ENCODE measurements around the gene CXCL9. TPM values are rescaled to one million over a fixed set of nuclear protein-coding genes. Genes with fewer than 3 reads are reported as not detected.
"Not testable (repeated sequence)": the region's sequence is repeated elsewhere in the genome, so short reads cannot be mapped to it uniquely, and the experiment has no call there.

CXCL9 gene
- polyA plus RNA-seq, 3 donors: 0.06 to 0.13 (median 0.12) TPM

DNA sequence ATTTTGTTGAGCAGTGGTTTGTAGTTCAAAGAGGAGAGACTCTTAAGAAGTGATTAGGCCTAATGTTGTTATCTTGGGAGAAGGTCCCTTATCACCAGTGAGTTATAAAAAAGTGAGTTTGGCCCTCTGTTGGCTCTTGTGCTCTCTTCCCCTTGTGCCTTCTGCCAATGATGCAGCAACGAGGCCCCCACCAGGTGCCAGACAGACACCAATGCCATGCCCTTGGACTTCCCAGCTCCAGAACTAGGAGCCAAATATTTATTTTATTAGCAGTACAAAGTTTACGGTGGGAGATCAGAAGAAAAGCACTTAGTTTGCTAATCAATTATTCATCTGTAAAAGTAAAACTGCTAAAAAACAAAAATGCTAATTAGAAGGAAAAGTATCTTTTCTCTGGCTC lies 43.8 kb downstream of the CXCL9 start:
- no peak for DNase-seq (ENCODE audit: low read depth in 3 of 3, low spot score in 2 of 3)

GRCh38 chr4:75962072-75962471 lies 45.2 kb downstream of the CXCL9 start:
- not testable (repeated sequence) for DNase-seq (ENCODE audit: low read depth in 3 of 3, low spot score in 2 of 3)

DNA sequence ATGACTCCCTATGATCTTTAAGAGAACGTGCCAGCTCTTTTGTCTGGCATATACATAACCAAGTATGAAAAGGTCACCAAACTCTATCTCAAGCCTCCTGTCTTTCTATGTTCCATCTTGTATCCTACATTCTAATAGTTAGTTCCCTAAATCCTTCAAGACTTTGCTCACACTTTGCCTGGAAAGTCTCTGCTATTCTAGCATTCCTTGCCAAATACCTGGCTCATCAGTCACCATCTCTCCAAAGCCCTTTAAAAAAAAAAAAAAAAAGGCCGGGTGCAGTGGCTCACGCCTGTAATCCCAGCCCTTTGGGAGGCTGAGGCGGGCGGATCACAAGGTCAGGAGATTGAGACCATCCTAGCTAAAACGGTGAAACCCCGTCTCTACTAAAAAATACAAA lies 48.8 kb downstream of the CXCL9 start:
- DNase-seq (ENCODE audit: low read depth in 3 of 3, low spot score in 2 of 3): not testable (repeated sequence)

- DNase-seq (ENCODE audit: low read depth in 3 of 3, low spot score in 2 of 3): not testable (repeated sequence)
These were observed 52.5 kb downstream of the CXCL9 start for GRCh38 chr4:75954811-75955210.

GRCh38 chr4:75953509-75953908 lies 53.8 kb downstream of the CXCL9 start:
- DNase-seq (ENCODE audit: low read depth in 3 of 3, low spot score in 2 of 3): no peak

Other genes starting within 250 kb of the CXCL9 start
- under 1 TPM in 2 of 3 donors, not detected in 1; 0.04 to 0.06 TPM for gene PPEF2, start 105.1 kb downstream of the CXCL9 start, polyA plus RNA-seq (ENCODE audit: insufficient read length in 3 of 3)
- 10 to 100 TPM; 13.6 to 19.4 (median 15.5) TPM for gene NAAA, start 66.5 kb downstream of the CXCL9 start, polyA plus RNA-seq (ENCODE audit: insufficient read length in 3 of 3)
- 10 to 100 TPM; 46.7 to 54.7 (median 51.1) TPM for gene SDAD1, start 16.6 kb downstream of the CXCL9 start, polyA plus RNA-seq (ENCODE audit: insufficient read length in 3 of 3)
- 1 to 10 TPM; 5.2 to 7.0 (median 5.4) TPM for gene CXCL10, start 16.0 kb upstream of the CXCL9 start, polyA plus RNA-seq (ENCODE audit: insufficient read length in 3 of 3)
- gene CXCL11, start 28.6 kb upstream of the CXCL9 start, polyA plus RNA-seq (ENCODE audit: insufficient read length in 3 of 3): under 1 TPM; 0.32 to 0.44 (median 0.42) TPM
- gene ART3, start 67.2 kb upstream of the CXCL9 start, polyA plus RNA-seq (ENCODE audit: insufficient read length in 3 of 3): under 1 TPM; 0.28 to 0.60 (median 0.40) TPM
- gene NUP54, start 140.9 kb upstream of the CXCL9 start, polyA plus RNA-seq (ENCODE audit: insufficient read length in 3 of 3): 10 to 100 TPM; 76.1 to 84.8 (median 81.8) TPM
- 100 to 1,000 TPM; 168 to 203 (median 193) TPM for gene SCARB2, start 206.3 kb upstream of the CXCL9 start, polyA plus RNA-seq (ENCODE audit: insufficient read length in 3 of 3)
- 10 to 100 TPM in 1 of 3 donors, 1 to 10 TPM in 2; 6.7 to 10.4 (median 7.2) TPM for gene FAM47E, start 244.2 kb upstream of the CXCL9 start, polyA plus RNA-seq (ENCODE audit: insufficient read length in 3 of 3)

Data from right renal cortex interstitium (tissue), 3 donors.